Measurements from ENCODE around the gene MAP3K14.
A peak's percentile ranks its signal among the peaks of the same experiment; 100 is the strongest.
"Not testable (repeated sequence)": the region's sequence is repeated elsewhere in the genome, so short reads cannot be mapped to it uniquely, and the experiment has no call there.

Gene MAP3K14

DNA sequence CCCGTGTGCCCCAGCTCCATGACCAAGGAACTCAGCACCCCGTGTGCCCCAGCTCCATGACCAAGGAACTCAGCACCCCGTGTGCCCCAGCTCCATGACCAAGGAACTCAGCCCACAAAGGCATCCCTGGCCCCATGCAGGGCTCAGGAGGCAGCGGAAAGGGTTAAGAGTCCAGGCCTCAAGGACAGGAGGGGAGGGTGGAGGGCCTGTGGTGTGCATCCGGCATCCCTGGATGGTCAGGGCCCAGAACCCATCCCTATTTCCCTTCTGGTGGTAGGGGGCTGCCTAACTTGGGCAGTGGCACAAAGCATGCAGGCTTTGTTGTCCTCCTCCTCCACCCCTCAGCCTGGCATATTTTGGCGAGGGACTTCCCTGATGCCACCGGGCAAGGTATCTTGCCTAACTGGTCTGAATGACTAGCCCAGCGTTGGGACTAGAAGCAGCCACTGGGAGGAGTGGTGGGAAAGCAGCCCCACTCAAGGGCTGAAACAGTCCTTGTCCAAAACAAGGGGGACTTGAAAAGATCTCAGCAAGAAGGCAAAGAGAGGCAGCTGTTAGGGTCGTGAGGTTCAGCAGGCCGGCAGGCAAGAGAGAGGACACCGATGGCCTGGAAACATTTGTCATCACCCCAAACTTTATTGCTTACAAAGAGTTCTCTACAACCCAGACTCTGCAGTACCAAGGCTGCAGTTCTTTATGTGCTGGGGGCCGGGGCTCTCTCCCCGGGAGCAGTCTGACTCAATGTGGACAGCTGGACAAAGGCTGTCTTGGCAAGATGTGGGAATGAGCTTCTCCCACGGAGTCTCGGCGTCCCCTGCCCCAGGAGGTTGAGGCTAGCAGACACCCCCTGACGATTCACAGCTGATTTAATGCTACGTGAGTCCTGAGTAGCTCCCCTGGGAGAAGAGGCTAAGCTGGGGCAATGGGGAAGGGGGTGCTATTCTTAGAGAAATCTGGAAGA is 54.0 kb downstream of the MAP3K14 start:
- Mint-ChIP-seq H3K4me3 (peak overlapping the region; percentile 83 to 85), H3K27me3 (no peaks in the 10 kb centered on the region), H3K27ac (peak overlapping the region; percentile 94), H3K36me3 (peaks cover 38 to 51% of the 10 kb centered on the region in 2 donors), H3K9me3 (no peaks in the 10 kb centered on the region), H3K4me1 (peaks cover 46 to 73% of the 10 kb centered on the region in 2 donors)
- peak; percentile 5 to 6 for ATAC-seq (replicated peaks)
- no peak for DNase-seq

DNA sequence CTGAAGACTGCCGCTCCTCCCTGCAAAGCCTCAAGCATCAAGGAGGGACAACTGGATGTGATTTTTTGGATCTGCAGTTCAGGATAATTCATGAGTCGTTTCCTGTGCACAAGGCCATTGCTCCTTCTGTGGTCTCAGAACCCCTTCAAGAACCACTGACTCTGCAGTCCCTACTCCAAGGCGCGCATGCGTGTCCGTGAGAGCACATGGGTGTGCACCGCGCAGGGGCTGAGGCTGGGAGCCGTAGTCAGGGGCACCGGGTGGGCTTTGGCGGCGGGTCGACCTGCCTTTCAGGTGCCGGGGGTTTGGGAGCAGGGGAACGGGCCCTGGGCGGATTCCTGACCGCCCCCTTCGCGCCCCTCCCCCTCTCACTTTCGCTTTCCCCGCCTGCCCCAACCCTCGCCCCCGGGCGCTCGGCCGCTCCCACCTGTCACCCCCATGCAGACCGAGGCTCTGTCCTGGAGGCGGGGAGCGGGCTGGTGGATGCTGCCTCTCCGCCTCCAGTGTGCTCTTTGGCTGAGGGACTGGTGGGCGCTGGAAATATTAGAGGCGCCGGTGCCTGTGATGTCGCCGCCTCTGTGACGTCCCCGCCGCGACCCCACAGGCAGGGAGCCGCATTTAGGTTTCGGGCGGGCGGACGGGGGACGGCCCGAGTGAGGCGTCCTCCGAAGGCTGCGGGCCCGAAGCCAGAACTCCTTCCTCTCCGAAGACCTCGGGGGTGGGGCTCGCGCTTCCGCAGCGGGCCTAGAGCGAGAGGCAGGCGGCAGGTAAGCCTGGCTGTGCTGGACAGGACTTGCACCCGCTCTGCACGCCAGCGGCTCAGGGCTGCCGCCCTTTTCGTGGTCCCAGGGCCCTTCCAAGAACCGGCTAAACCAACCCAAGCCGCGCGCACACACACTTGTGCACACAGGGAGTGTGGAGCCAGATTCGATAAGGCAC is 55.0 kb downstream of the MAP3K14 start, which contains the start of gene SPATA32:
Gene SPATA32 (minus strand): TSS at position 518 of the 939 bp plus-strand sequence. CDS start 78 bp downstream, at position 440.
- ATAC-seq (replicated peaks) (peak; percentile 66 to 67), DNase-seq (peak; percentile 63)
- Mint-ChIP-seq H3K4me3 (peak within 1 kb of the TSS; percentile 83 to 85), H3K27me3 (no peaks in the 10 kb centered on the region), H3K27ac (peak within 1 kb of the TSS; percentile 94), H3K9me3 (no peaks in the 10 kb centered on the region), H3K36me3 (peaks cover 30 to 42% of the 10 kb centered on the region in 2 donors), H3K4me1 (peaks cover 43 to 73% of the 10 kb centered on the region in 2 donors)

GRCh38 chr17:45260204-45260783 is 56.5 kb downstream of the MAP3K14 start:
- DNase-seq (no peak), ATAC-seq (replicated peaks) (no peak)
- Mint-ChIP-seq H3K4me3 (no peak overlapping the region), H3K27ac (peak overlapping the region; percentile 94), H3K9me3 (no peaks in the 10 kb centered on the region), H3K27me3 (no peaks in the 10 kb centered on the region), H3K4me1 (peaks cover 40 to 67% of the 10 kb centered on the region in 2 donors), H3K36me3 (peaks cover 22 to 34% of the 10 kb centered on the region in 2 donors)

- DNase-seq (no peak), ATAC-seq (replicated peaks) (no peak)
- H3K27me3 Mint-ChIP-seq, result no peaks in the 10 kb centered on the region
- no peak overlapping the region for H3K4me3 Mint-ChIP-seq
- no peaks in the 10 kb centered on the region for H3K9me3 Mint-ChIP-seq
- peaks cover 37 to 60% of the 10 kb centered on the region in 2 donors for H3K4me1 Mint-ChIP-seq
- H3K36me3 Mint-ChIP-seq, result peaks cover 11 to 23% of the 10 kb centered on the region in 2 donors
- H3K27ac Mint-ChIP-seq, result peak overlapping the region; percentile 1
Observed at GRCh38 chr17:45258981-45259380, 57.8 kb downstream of the MAP3K14 start.

DNA sequence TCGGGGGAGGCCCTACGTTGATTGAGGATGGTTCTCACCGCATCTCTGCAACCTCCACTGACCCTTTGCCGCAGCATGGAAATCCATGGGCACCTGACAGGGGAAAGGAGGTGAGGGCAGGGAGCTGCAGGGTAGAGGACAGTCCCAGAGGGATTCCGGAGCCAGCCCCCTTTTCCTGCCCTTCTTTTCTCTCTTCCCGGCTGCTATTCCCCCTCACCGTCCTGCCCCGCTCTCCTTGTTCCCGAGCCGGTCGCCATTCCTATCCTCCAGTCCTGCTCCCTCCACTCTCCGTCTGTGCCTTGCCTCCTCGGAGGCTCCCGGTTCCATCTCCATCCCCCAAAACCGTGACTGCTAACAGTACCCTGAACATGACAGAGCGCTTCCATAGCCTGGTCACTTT is 59.7 kb downstream of the MAP3K14 start:
- no peak overlapping the region for H3K27ac Mint-ChIP-seq
- peaks cover 5 to 15% of the 10 kb centered on the region in 2 donors for H3K36me3 Mint-ChIP-seq
- ATAC-seq (replicated peaks) (no peak), DNase-seq (no peak)
- H3K4me1 Mint-ChIP-seq, result peaks cover 36 to 60% of the 10 kb centered on the region in 2 donors
- H3K4me3 Mint-ChIP-seq, result no peak overlapping the region
- no peaks in the 10 kb centered on the region for H3K27me3 Mint-ChIP-seq
- no peaks in the 10 kb centered on the region for H3K9me3 Mint-ChIP-seq

DNA sequence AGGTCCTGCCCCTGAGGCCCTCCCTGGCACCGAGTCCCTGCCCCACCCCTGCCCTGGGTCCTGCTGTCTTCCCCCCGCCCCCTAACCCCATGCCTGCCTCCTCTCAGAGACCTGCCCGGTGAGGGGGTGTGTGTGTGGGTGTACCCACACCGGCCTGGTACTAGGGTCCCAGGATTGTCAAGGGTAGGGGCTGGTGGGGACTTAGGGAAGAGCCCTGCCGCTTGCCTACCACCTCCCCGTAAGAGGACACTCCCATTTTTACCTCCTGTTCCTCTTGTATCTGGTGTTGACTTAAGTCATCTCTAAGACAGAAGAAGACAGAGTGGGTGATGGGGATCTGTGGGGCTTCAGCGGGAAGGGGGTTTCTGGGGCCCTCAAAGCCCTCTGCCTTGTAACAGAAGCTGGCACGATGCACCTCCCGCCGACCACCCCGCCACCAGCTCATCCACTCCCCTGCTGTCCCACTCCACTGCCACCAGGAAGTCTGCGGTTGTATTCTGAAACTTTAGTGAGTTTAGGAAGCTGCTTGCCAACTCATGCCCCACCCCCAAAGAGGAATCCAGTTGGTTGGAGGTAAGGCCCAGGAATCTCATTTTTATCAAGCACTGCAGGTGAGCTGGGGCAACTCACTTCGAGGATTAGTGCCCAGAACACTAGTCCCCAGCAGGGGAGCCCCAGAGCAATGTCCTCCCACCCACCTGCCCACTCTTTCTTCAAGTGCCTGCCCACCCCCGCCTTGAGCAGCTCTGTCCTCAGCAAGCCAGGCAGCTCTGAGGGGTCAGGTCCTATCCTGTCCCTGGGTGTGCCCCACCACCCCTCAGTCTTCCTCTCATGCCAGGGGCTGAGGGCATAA is 60.5 kb downstream of the MAP3K14 start:
- no peak for DNase-seq
- peaks cover 34 to 55% of the 10 kb centered on the region in 2 donors for H3K4me1 Mint-ChIP-seq
- H3K27me3 Mint-ChIP-seq, result no peaks in the 10 kb centered on the region
- no peak for ATAC-seq (replicated peaks)
- no peak overlapping the region for H3K4me3 Mint-ChIP-seq
- no peak overlapping the region for H3K27ac Mint-ChIP-seq
- H3K9me3 Mint-ChIP-seq, result no peaks in the 10 kb centered on the region
- H3K36me3 Mint-ChIP-seq, result peaks cover 2 to 10% of the 10 kb centered on the region in 2 donors

GRCh38 chr17:45255358-45255757 is 61.5 kb downstream of the MAP3K14 start:
- Mint-ChIP-seq H3K4me1 (peaks cover 29 to 51% of the 10 kb centered on the region in 2 donors), H3K36me3 (peaks cover 4 to 9% of the 10 kb centered on the region in 2 donors), H3K9me3 (no peaks in the 10 kb centered on the region), H3K27me3 (no peaks in the 10 kb centered on the region), H3K4me3 (no peak overlapping the region), H3K27ac (peak overlapping the region; percentile 1)
- ATAC-seq (replicated peaks) (no peak), DNase-seq (no peak)

DNA sequence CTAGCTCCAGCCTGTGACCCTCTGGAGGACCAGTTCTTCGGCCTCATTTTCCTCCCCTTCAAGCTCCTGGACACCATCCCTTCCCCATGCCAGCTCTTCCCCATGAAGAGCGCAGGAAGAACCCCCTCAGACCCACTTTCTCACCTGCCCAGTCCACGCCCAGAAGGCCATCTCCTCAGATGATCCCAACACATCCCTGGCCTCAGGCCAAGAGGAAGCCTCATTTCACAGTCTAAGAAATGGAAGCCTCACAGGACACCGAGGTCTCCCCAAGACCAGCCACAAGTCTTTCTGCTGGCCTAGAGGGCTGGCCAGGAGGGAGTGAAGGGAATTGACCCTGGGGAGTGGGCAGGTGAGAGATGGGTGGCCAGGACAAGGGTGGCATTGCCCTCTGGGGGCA is 62.9 kb downstream of the MAP3K14 start:
- H3K4me3 Mint-ChIP-seq, result no peak overlapping the region
- H3K27me3 Mint-ChIP-seq, result no peaks in the 10 kb centered on the region
- no peak overlapping the region for H3K27ac Mint-ChIP-seq
- ATAC-seq (replicated peaks), result no peak
- DNase-seq, result no peak
- peaks cover 29 to 58% of the 10 kb centered on the region in 2 donors for H3K4me1 Mint-ChIP-seq
- H3K36me3 Mint-ChIP-seq, result peaks cover 7 to 13% of the 10 kb centered on the region in 2 donors
- no peaks in the 10 kb centered on the region for H3K9me3 Mint-ChIP-seq

GRCh38 chr17:45253237-45253636 is 63.6 kb downstream of the MAP3K14 start:
- H3K9me3 Mint-ChIP-seq; DNase-seq; H3K27ac Mint-ChIP-seq; H3K4me3 Mint-ChIP-seq; H3K27me3 Mint-ChIP-seq; ATAC-seq (replicated peaks): not testable (repeated sequence)
- H3K4me1 Mint-ChIP-seq, result peaks cover 31 to 64% of the 10 kb centered on the region in 2 donors
- H3K36me3 Mint-ChIP-seq, result peaks cover 7 to 20% of the 10 kb centered on the region in 2 donors

DNA sequence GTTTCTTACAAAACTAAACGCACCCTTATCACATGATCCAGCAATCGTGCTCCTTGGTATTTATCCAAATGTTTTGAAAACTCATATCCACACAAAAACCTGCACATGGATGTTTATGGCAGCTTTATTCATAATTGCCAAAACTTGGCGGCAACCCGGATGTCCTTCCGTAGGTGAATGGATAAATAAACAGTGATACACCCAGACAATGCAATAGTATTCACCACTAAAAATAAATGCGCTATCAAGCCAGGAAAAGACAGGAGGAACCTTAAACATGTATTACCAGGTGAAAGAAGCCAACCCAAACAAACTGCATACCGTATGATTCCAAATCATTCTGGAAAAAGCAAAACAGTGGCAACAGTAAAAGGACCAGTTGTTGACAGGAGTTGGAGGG is 64.9 kb downstream of the MAP3K14 start:
- Mint-ChIP-seq H3K4me1 (peaks cover 26 to 67% of the 10 kb centered on the region in 2 donors), H3K9me3 (no peaks in the 10 kb centered on the region), H3K36me3 (peaks cover 10 to 25% of the 10 kb centered on the region in 2 donors), H3K27ac (no peak overlapping the region), H3K4me3 (no peak overlapping the region), H3K27me3 (no peaks in the 10 kb centered on the region)
- ATAC-seq (replicated peaks), result no peak
- no peak for DNase-seq

GRCh38 chr17:45248132-45248957 is 68.5 kb downstream of the MAP3K14 start:
- Mint-ChIP-seq H3K4me1 (peaks cover 29 to 73% of the 10 kb centered on the region in 2 donors), H3K27me3 (no peaks in the 10 kb centered on the region), H3K9me3 (no peaks in the 10 kb centered on the region), H3K36me3 (peaks cover 36 to 46% of the 10 kb centered on the region in 2 donors), H3K27ac (peak overlapping the region; percentile 94), H3K4me3 (peak overlapping the region; percentile 92 to 95)
- ATAC-seq (replicated peaks) (peak; percentile 77), DNase-seq (peak; percentile 58)

DNA sequence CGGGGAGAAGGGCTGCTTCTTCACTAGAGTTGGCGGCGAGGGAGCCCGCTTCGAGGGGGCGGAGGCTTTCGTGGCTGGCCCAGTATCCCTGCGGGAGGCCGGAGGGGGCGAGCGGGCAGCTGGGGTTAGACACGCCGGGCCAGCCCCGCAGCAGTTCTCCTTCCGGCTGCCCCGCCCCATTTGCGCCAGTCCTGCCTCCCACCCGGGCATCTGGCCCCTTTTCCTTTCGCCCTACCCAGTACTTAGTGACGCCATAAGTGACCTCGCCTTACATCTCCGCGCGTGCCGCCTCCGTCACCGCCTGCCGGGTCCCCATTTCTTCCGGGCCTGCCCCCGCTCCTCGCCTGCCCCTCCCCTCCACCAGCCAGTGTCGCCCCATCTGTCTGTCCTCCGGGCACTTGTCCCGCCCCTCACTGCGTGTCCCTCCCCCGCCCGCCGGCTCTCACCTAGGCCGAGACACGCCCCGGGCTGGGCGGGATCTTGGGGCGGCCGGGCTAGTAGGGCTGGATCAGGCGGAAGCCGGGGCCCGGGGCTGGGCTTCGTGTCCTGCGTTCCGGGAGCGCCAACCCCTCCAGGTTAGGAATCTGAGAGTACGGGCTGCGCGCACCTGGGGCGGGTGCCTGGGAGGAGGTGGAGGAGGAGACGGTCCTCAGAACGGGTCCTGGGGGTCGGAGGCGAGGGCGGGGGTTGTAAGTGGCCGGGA is 69.2 kb downstream of the MAP3K14 start:
- H3K4me1 Mint-ChIP-seq, result peaks cover 27 to 70% of the 10 kb centered on the region in 2 donors

More for the DNA sequence above, 69.2 kb downstream of the MAP3K14 start:
- peak; percentile 93 for DNase-seq
- Mint-ChIP-seq H3K36me3 (peaks cover 42 to 51% of the 10 kb centered on the region in 2 donors), H3K27ac (peak overlapping the region; percentile 95), H3K4me3 (peak overlapping the region; percentile 92 to 95), H3K27me3 (no peaks in the 10 kb centered on the region), H3K9me3 (no peaks in the 10 kb centered on the region)
- ATAC-seq (replicated peaks), result peak; percentile 90 to 93

All from stimulated activated naive B cell treated with anti-CD40 and anti-IgM and Interleukin-4, amounts not matched to agents 10 μg/mL and 1 μg/mL and 100 μg/mL, for 72 hours (primary cell).